Adrenal gland (tissue), 12 donors: Measurements from ENCODE around the gene COX10. TPM values are rescaled to one million over a fixed set of nuclear protein-coding genes. Genes with fewer than 3 reads are reported as not detected.
"Not testable (repeated sequence)": the region's sequence is repeated elsewhere in the genome, so short reads cannot be mapped to it uniquely, and the experiment has no call there.

Experiments
- DNase-seq, 7 donors: peaks; one replicate each; pipeline ENCODE4 v3.0.0-alpha.2; 2019 to 2020
- H3K27ac ChIP-seq, 5 donors: fragments of 200-600 bp; sonication (generic) in 4 of 5; 1 replicate in 3 of 5; 2 replicates in 2 of 5; pipeline versions ENCODE4 v1.5.1 to v1.8.0; 2016 to 2020; ENCODE audit warnings: mild to moderate bottlenecking in 1 of 5
- H3K27me3 ChIP-seq: fragments of 200-600 bp; 2 replicates; pipeline ENCODE4 v1.8.0; 2021
- H3K36me3 ChIP-seq, 2 donors: fragments of 200-600 bp; replicated peaks in 1 of 2; 1 replicate in 1 of 2; 2 replicates in 1 of 2; pipeline versions ENCODE4 v1.5.1 to v1.8.0; 2018 to 2022
- H3K4me1 ChIP-seq, 2 donors: fragments of 200-600 bp; replicated peaks in 1 of 2; 1 replicate in 1 of 2; 2 replicates in 1 of 2; pipeline versions ENCODE4 v1.5.1 to v1.8.0; 2018 to 2021
- H3K4me3 ChIP-seq, 4 donors: fragments of 200-600 bp; sonication (generic) in 3 of 4; one replicate each; pipeline ENCODE4 v1.5.1; 2016 to 2018
- H3K9me3 ChIP-seq, 3 donors: fragments of 200-600 bp; sonication (generic) in 1 of 3; replicated peaks in 1 of 3; 1 replicate in 2 of 3; 2 replicates in 1 of 3; pipeline versions ENCODE4 v1.5.1 to v1.8.0; 2016 to 2021
- CTCF ChIP-seq, 6 experiments: fragments of 450-650 bp in 4 of 6; fragments of 200-600 bp in 2 of 6; sonication (generic) in 1 of 6; IDR thresholded peaks; 1 replicate in 5 of 6; 2 replicates in 1 of 6; pipeline versions ENCODE4 v1.5.1 to v1.8.0; 2016 to 2021; ENCODE audit warnings: antibody characterized with exemption in 6 of 6, mild to moderate bottlenecking in 2 of 6, moderate library complexity in 1 of 6
- POLR2A ChIP-seq, 2 donors: fragments of 450-650 bp; IDR thresholded peaks; one replicate each; pipeline ENCODE4 v1.6.1; 2017; ENCODE audit warnings: antibody characterized with exemption in 2 of 2, mild to moderate bottlenecking in 2 of 2, moderate library complexity in 1 of 2
- WGBS, 4 donors: extraction: QIAGEN DNeasy Blood & Tissue Kit in 2 of 4; methylation state at CpG; one replicate each; pipeline versions ENCODE4 v1.1.5 to v1.1.7; 2013 to 2017; 5-methylcytosine and 5-hydroxymethylcytosine counted together
- intact Hi-C, 2 donors: fragments of 100-400 bp; cut with DNase I; formaldehyde crosslinking; loops; one replicate each; pipeline versions ENCODE4 v1.14.1 to v1.15.0; 2022 to 2023
- polyA plus RNA-seq, 3 donors: library from polyadenylated mRNA; stranded (reverse); fragments of 200-250 nt in 2 of 3; fragments of 350-450 nt in 1 of 3; fragmentation: Illumina TruSeq in 1 of 3; extraction: RNeasy Lipid Tissue Mini Kit (QIAGEN cat#74804) in 1 of 3; gene quantifications; one replicate each; pipeline ENCODE4 v1.2.3, GENCODE V29; 2013 to 2014
- total RNA-seq, 9 donors: library from RNA; depleted of rRNA in 4 of 9; stranded (reverse); fragments of >200 nt in 4 of 9; fragments of 120-200 nt in 1 of 9; fragmentation: NEBNext Ultra II Directional in 1 of 9; extraction: Animal tissue kit (Norgen Biotek cat#: 25700) in 1 of 9; gene quantifications; one replicate each; pipeline versions ENCODE4 v1.1.0 to v1.2.4, GENCODE V29; 2013 to 2023
- donor health status: healthy with polysubstance abuse.
- donor health status: Bipolar disorder and iron deficiency.
- donor health status: DM: yes; HTN: yes; CAD: no.
- donor health status: DM: no; HTN: no; CAD: no.
- donor health status: DM: no; HTN: no; CAD: no.
- donor health status: DM: yes; HTN: yes; CAD: no.

COX10 gene
- total and polyA plus RNA-seq, 12 donors, result 6.8 to 33.9 (median 14.7) TPM

GRCh38 chr17:14165616-14166015 lies 96.3 kb downstream of the COX10 start:
- DNase-seq, result no peak
- intact Hi-C loops, result no loop called here
- TF ChIP-seq CTCF (IDR thresholded peaks at IDR 0.05) (no peak), POLR2A (IDR thresholded peaks at IDR 0.05) (no peak)
- no peak overlapping the region for H3K4me3 ChIP-seq
- no peaks in the 10 kb centered on the region for H3K36me3 ChIP-seq
- no peaks in the 10 kb centered on the region for H3K9me3 ChIP-seq
- WGBS, 4 donors, result 90 to 95% (median 92%) methylated on average over 1 of the region's 1 CpG
- no peak overlapping the region for H3K27ac ChIP-seq
- no peaks in the 10 kb centered on the region for H3K4me1 ChIP-seq
- no peaks in the 10 kb centered on the region for H3K27me3 ChIP-seq

- H3K27ac ChIP-seq, H3K4me1 ChIP-seq, DNase-seq, H3K27me3 ChIP-seq, H3K36me3 ChIP-seq, H3K9me3 ChIP-seq, H3K4me3 ChIP-seq, intact Hi-C loops: not testable (repeated sequence)
- WGBS, 4 donors, result 80 to 100% (median 97%) methylated on average over 1 of the region's 1 CpG
Measured at GRCh38 chr17:14167831-14168230, 98.5 kb downstream of the COX10 start.

- Histone ChIP-seq H3K9me3 (no peaks in the 10 kb centered on the region), H3K4me1 (no peaks in the 10 kb centered on the region), H3K36me3 (no peaks in the 10 kb centered on the region), H3K27ac (no peak overlapping the region), H3K27me3 (no peaks in the 10 kb centered on the region), H3K4me3 (no peak overlapping the region)
- WGBS, 4 donors, result 88 to 97% (median 97%) methylated on average over 3 of the region's 3 CpGs
- TF ChIP-seq POLR2A (IDR thresholded peaks at IDR 0.05) (no peak), CTCF (IDR thresholded peaks at IDR 0.05) (no peak)
- intact Hi-C loops, result no loop called here
- no peak for DNase-seq
Measured at GRCh38 chr17:14168582-14168981, 99.3 kb downstream of the COX10 start.

- intact Hi-C loops, result no loop called here
- no peaks in the 10 kb centered on the region for H3K36me3 ChIP-seq
- H3K9me3 ChIP-seq, result no peaks in the 10 kb centered on the region
- H3K4me1 ChIP-seq, result no peaks in the 10 kb centered on the region
- no peak for TF ChIP-seq POLR2A (IDR thresholded peaks at IDR 0.05)
- no peak for TF ChIP-seq CTCF (IDR thresholded peaks at IDR 0.05)
- DNase-seq, result no peak
- H3K4me3 ChIP-seq, result no peak overlapping the region
- no peaks in the 10 kb centered on the region for H3K27me3 ChIP-seq
- no peak overlapping the region for H3K27ac ChIP-seq
- 94 to 97% (median 94%) methylated on average over 2 of the region's 2 CpGs for WGBS, 4 donors
Measured at GRCh38 chr17:14169287-14169686, 100.0 kb downstream of the COX10 start.

GRCh38 chr17:14169901-14170300 lies 100.6 kb downstream of the COX10 start:
- H3K4me1 ChIP-seq, result no peaks in the 10 kb centered on the region
- no peak overlapping the region for H3K4me3 ChIP-seq
- H3K36me3 ChIP-seq, result no peaks in the 10 kb centered on the region
- TF ChIP-seq POLR2A (IDR thresholded peaks at IDR 0.05) (no peak), CTCF (IDR thresholded peaks at IDR 0.05) (no peak)
- 87 to 91% (median 89%) methylated on average over 1 of the region's 1 CpG for WGBS, 4 donors
- no peaks in the 10 kb centered on the region for H3K9me3 ChIP-seq
- H3K27me3 ChIP-seq, result no peaks in the 10 kb centered on the region
- H3K27ac ChIP-seq, result no peak overlapping the region
- DNase-seq, result no peak
- intact Hi-C loops, result no loop called here

GRCh38 chr17:14176989-14177388 lies 107.7 kb downstream of the COX10 start:
- H3K36me3 ChIP-seq, H3K27me3 ChIP-seq, H3K4me1 ChIP-seq, H3K27ac ChIP-seq, DNase-seq, H3K9me3 ChIP-seq, H3K4me3 ChIP-seq, intact Hi-C loops: not testable (repeated sequence)
- WGBS, 4 donors, result 75 to 87% (median 85%) methylated on average over 3 of the region's 3 CpGs

- H3K36me3 ChIP-seq, H3K27ac ChIP-seq, H3K4me1 ChIP-seq, H3K27me3 ChIP-seq, H3K9me3 ChIP-seq, DNase-seq, intact Hi-C loops, H3K4me3 ChIP-seq: not testable (repeated sequence)
- 100% methylated on average over 1 of the region's 4 CpGs; no CpG with 5 or more reads in 2 of the 4 donors for WGBS, 4 donors
Measured at GRCh38 chr17:14177801-14178200, 108.5 kb downstream of the COX10 start.

GRCh38 chr17:14179951-14180350 lies 110.6 kb downstream of the COX10 start:
- H3K27ac ChIP-seq, H3K9me3 ChIP-seq, H3K4me1 ChIP-seq, intact Hi-C loops, DNase-seq, H3K27me3 ChIP-seq, H3K36me3 ChIP-seq, H3K4me3 ChIP-seq: not testable (repeated sequence)
- WGBS, 4 donors, result no CpG with 5 or more reads among the region's 1 CpG
